T-helper 2 cell (primary cell): ENCODE results near the gene HCRTR1.

Experiments
- DNase-seq, 5 experiments: peaks; one replicate each; pipeline versions ENCODE4 v3.0.0 to v3.0.0-alpha.2; 2012 to 2022

Gene HCRTR1

DNA sequence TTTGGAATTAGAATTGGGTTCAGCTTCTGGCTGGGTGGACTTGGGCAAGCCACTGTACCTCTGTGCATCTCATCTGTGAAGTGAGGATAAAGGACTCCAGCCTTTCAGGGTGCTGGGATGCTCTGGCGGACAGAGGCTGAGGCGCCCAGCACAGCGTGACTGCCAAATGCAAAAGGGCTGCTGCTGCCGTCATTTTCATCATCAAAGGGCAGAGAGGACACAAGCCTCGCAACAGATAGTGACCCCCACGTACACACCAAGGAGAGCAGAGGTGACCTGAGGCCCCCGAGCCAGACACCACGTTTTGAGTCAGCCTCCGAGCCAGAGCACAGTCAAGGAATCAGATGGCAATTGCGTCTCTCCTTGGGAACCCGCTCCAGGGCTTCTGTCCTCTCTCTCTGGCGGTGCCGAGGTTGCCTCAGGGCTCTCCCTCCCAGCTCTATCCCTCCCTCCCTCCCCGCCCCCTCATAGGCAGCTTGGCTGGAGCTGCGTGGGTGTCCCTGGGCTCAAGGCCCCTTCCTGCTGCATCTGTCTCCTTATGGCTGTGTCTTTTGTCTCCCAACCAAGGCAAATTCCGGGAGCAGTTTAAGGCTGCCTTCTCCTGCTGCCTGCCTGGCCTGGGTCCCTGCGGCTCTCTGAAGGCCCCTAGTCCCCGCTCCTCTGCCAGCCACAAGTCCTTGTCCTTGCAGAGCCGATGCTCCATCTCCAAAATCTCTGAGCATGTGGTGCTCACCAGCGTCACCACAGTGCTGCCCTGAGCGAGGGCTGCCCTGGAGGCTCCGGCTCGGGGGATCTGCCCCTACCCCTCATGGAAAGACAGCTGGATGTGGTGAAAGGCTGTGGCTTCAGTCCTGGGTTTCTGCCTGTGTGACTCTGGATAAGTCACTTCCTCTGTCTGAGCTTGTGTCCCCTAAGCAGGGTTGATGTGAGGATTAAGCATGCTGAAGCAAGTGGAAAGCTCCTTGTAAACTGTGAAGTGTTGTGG lies 9.0 kb downstream of the HCRTR1 start:
- DNase-seq, result no peak

DNA sequence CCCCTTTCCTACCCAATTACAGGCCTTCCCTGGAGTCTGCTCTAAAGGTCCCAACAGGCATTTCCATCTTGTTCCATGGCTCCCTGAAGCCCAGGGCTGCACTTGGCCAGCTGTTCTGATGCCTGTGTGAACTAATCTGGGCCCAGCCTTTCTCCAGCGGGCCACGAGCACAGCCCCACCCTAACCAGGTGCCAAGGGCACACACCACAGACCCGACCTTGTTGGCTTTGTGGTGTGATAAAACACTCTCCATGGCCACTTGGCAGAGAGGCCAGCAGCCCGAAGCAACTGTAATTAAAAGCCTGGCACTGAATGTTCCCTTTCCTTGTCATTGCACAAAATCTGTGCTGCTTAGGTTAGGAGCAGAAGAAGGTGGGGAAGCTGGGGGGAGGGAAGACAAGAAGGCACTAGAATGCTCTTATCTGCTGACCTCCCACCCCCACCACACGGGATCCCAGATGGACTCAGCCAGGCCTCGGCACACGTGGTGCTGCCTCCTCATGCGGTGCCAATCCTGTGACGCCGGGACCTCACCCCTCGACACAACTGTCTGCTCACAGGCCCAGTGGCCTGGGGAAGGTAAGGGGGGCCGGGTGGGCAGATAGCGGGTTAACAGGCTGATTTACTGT lies 9.9 kb downstream of the HCRTR1 start:
- DNase-seq, result no peak

DNA sequence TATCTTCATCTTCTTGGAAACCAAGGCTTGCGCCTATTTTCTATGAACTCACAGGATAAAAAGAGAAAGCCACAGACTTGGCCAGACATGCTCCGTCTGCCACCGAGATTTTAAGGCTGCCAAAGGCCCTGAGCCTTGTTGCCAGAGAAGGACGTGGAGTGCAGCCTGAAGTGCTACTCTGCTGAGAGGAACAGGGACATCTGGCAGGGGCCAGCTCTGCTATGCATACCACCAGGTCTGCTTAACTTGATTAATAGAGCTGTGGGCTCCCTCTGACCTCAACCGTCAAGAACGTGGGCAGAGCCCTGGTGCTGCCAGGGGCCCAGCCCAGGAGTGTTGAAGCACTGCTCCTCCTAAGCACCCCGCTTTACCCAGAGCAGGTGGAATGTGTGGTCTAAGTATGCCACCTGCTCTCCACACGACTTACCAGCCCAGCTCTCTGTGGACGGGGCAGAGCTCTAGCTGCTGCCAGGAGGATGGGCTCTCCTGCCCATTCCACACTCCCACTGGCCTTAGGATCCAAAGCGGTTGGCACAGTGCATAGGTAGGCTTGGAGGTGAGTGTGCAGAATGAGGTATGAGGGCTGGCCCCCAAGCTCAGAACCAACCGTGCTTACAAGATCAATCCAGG lies 10.6 kb downstream of the HCRTR1 start:
- DNase-seq, result no peak

DNA sequence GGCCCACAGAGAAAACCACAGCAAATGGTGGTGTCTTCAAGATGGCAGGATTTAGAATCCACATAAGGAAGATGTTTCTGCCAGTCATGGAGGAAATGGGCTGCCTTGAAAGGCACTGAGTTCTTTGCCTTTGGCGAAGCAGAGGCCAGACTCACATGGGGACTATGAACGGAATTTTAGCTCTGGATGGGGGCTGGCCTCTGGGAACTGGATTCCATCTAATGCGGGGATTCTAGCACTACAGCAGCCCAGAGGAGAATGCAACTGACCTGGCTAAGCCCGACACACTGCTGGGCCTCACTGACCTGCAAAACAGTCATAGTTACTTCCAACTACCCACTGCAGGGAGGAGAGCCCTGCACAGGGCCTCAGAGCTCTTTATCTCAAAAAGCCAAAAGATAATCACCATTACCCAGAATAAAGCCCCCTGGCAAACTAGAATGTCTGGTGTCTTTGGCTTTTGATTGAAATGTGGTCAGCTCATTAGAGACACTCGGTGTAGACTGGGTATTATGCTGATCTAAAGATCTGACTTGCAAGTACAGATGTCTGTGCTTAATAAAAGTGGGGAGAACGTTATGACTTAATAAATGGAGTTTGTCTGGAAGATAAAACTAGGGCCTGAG lies 11.6 kb downstream of the HCRTR1 start:
- DNase-seq, result no peak

DNA sequence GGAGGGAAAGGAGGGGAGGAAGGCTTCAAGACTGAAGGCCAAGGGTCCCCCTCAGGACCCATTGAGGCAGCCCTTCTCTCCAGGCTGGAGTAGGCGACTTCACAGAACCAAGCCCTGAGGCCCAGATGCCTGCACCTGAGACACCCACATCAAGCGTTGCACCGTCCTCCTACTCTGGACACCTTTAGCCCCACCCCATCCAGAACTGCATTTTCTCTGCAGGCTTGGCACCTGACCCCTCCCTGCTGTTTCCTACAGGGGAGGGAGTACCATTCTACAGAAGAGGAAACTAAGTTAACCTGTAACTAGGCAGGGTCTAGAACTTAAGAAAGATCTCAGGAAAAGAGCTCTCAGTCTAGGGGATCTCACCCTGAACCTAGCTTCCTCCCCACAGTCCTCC lies 15.2 kb downstream of the HCRTR1 start:
- DNase-seq, result no peak

DNA sequence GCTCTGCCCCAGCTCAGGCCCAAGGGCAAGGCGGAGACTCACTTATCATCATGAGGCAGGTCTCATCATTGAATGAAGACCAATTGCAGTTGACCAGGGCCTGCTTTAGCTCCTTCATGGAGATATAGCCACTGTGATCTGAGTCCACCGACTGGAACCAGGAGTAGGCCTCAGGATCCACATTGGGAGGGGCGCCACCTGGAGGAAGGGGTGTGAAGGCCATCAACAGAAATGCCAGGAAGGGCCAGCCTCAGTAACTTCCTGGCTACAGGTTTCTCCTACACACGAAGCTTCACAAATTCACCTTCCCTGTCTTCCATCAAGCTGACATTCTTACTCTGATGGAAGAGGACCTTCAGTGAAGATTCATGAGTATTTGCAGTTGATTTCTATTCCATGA lies 15.6 kb downstream of the HCRTR1 start:
- peak in 1 of 5 experiments; percentile 24 for DNase-seq

DNA sequence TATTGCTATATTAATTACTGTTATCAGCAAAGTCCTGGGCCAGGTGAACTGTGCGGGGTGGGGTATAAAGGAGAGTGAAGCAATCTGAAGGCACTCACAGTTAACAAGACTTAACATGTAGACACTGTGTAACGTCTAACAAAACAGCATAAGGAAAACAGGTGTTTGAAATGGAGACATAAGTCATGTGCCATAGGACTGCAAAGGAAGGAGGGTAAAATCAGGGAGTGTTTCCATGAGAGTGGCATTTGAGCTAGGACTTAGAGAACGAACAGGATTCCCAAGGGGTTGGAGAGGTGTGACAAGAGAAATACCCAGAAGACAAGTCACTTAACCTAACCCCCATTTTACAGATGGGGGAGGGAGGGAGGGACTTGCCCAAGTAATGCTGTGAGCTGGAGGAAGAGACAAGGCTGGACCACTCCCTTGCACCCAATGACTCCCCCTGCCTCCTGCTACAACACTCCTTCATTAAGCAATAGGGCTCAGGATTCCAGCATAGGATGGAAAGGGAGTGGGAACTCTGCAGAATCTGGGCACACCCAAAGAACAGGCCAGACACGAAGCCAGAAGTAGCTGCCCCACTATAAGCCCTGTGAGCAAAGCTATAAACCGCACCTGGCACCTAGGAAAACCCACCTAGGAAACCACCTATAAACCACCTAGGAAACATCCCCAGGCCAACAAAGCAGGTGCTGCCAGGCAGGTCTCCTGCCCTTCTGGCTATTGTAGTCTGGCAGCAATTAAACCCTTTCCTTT lies 20.6 kb downstream of the HCRTR1 start:
- DNase-seq, result no peak

DNA sequence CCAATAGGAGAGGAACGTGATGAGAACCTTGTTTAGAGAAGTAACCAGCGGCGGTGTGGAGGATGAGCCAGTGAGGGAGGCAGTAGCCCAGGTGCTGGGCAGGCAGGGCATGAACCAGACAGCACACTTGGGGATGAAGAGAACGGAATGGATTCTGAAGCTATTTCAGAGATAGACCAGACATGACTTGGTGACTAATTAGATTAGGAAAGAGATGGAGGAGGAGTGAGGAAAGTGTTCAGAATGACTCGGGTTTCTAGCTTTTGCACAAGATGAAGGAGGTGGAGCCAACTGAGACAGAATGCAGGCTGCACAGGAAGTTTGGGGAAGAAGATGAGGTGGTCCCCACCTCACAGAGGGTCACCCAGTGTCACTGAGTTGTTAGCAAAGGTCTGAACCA lies 22.1 kb downstream of the HCRTR1 start:
- no peak for DNase-seq

DNA sequence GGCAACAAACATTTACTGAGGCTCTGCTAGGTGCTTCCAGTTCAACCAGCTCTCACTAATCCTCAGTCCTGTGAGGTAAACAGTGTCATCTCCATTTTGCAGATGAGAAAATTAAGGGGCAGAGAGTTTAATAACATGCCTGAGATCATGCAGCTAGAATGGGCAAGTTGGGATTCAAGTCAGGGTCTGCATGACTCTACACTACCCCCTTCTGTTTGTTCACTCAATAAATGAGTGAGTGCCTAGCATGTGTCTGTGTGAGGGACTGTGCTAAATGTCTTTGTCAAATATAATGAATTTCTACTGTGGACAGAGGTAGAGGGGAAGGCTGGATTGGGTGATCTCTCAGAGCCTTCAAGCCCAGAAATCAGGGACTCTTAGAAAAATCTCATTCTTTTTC lies 22.7 kb downstream of the HCRTR1 start:
- no peak for DNase-seq

DNA sequence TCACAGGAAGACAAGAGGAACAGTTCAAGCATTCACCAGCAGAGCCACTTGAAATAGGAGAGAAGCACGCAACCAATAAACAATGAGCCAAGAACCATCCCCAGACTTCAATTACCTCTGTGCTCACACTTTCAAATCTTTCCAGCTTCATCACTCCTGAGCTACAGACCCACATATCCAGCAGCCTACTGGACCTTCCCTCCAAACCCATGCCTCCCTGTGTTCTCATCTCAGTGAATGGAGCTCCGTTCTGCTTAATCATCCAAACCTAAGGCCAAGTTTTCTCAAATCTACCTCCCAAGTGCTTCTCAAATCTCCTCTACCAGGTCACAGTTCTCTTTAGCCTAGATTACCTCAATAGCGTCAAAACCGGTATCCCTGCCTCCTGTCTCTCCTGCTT lies 23.5 kb downstream of the HCRTR1 start:
- DNase-seq, result no peak

DNA sequence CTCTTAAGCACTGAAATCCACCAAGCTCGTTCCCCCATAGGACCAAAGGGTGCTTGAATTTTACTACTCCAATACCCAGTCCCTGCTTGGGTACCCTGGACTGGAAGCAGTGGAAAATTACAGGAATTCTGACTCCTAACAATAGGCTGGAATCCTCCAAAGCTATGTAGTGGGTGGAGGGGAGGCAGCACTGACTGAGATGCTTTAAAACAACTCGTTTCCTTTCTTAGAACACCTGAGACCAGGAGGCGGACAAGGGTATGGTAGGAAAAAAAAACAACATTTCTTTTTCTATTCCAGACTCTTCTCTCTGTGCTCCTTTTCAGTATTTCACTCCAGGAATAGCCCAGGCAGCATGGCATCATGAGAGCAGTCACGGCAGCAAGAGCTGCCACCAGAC lies 24.9 kb downstream of the HCRTR1 start:
- DNase-seq, result no peak

DNA sequence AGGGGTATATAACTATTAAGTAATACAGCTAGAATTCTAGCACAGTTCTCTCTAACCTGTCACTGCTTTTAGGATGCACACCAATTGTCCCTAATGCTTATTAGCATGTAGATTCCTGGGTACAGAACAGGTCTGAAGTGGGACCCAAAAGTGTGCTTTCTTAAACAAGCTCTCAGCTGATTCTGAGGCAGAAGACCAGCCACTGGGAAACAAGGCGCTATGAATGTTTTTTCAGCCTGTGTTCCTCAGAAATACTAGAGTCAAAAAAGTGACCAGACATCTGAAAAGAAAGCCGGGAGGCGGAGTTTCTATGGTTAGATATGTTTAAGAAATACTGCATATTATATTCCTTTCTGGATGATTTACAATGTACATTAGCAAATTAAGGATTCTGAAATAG lies 25.4 kb downstream of the HCRTR1 start:
- no peak for DNase-seq

DNA sequence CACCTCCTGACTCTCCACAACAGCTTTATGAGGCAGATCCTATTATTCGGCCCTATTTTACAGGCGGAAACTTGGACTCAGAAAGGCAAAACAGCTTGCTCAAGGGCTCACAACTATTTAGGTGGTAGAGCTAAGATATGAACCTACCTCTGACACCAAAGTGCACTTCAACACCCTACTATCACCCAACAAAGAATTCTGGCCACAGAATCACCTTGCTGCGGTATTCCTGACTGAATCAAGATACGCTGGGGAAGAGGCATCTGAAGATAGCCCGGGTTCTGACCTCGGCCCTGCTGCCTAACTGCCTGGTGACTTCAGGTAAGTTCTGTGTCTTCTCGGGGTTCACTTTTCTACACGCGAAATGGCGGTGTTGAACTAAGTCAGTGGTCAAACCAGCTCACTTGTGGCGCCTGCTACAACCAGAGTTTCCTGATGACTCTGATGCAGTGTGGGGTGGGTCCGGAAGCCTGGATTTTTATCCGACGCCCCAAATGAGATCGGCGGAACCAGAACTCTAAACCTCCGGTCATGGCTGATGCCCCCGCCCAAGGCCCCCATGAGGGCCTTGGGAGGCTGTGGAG lies 26.6 kb downstream of the HCRTR1 start:
- no peak for DNase-seq

DNA sequence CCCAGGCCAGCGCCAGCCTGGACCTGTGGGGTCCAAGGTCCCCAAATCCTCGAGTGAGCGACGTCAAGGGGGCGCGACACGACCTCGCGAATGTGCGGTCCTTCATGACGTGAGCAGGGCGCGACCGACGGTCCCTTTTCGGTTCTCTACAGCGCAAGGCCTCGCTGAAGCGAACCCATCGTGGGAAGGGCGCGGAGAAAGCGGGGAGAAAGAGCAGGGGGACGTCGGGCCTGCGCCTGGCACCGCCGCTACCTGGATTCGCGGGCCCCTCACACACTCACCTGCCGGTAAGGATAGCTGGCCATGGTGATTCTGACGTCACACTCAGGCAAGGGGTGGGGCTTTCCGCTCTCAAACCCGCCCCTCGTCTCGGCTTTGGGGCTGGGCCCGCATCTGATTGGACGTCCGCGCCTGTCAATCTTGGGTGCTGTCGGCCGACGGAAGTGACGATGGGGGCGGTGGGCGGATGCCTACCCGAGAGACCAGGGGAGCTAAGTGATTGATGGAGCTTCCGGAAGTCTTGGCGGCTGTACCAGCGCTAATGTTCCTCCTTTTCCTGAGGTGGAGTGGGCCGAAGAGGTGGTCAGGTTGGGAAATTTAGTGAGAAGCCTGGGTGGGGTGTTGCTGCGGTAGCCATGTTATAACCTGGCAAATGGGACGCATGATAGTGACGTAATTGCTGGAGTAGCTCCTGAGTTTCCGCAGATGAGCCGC lies 27.2 kb downstream of the HCRTR1 start, which contains the start of gene PEF1:
Gene PEF1, minus strand, starts transcription at position 317 of the 714 bp plus-strand sequence. Its CDS starts 12 bp downstream, at position 305.
- peak; percentile 98 to 99 (median 98) for DNase-seq

DNA sequence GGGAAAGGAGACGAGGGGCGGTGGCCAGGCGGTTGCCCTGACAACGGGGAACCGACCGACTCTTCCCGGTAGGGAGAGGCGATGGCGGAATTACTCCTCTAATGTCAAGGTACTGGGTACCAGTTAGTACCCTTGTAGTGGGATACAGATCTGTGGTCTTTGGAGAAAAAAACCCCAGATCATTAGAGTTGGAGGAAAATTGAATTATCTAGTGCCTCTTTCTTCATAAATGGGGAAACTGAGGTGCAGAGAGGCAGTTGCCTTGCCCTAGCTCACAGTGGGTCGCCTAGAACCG lies 27.7 kb downstream of the HCRTR1 start:
- DNase-seq, result peak in 1 of 5 experiments; percentile 49

DNA sequence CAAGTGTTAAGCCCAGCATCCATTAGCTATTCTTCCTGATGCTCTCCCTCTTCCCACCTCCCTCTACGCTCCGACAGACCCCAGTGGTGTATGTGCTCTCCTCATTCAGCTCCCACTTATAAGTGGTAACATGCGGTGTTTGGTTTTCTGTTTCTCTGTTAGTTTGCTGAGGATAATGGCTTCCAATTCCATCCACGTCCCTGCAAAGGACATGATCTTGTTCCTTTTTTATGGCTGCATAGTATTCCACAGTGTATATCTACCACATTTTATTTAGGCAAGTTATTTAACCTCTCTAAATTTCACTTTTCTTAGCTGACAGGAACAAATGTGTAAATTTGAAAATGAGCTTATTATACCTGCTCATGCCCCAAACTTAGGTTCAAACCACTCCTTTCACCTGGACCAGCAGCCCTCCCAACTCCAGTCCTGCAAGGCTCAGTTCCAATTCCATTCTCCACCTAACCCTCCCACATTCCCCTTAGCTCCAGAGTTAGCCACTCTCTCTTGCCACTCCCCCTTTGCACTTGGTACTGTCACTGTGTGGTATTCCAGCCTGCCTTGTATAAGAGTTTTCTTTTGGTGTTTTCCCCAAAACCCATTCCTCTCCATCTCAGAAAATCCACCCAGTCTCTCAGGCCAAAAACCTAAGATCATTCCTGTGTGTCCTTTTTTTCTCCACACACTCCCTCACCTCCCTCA lies 28.9 kb downstream of the HCRTR1 start:
- DNase-seq, result no peak

DNA sequence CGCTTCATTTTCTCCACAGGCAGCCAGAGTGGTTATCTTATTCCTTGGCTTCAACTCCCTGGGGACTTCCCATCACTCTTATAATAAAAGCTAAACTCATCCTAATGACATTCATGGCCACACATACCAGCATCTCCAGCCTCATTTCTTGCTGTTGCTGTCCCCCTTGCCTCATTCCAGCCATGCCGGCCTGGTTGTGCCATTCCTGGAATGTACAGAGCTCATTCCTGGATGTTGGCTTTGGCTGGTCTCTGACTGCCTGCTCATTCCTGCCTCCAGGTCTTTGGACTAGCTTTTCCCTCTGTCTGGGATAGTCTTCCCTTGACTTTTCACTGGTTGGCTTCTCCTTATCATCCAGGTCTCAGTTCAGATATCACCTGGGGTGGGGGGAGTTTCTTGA lies 29.6 kb downstream of the HCRTR1 start:
- DNase-seq, result no peak

DNA sequence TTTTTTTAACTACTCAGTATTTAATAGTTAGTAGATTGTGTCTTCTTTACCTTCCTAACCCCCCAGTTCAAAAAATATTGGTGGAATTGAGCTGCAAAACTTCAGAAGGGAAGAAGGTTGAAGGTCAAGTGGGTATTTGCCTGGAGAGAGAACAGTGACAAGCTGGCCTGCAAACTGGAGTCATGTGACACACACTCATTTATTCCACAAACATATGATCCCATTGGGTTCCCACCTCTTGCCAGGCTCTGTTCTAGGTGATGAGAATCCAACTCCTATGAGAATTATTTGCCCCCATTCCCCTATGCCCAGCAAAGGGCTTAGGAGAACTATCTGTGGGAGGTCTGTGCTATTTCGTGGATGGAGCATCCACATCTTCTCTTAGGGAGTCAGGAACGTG lies 30.7 kb downstream of the HCRTR1 start:
- no peak for DNase-seq

DNA sequence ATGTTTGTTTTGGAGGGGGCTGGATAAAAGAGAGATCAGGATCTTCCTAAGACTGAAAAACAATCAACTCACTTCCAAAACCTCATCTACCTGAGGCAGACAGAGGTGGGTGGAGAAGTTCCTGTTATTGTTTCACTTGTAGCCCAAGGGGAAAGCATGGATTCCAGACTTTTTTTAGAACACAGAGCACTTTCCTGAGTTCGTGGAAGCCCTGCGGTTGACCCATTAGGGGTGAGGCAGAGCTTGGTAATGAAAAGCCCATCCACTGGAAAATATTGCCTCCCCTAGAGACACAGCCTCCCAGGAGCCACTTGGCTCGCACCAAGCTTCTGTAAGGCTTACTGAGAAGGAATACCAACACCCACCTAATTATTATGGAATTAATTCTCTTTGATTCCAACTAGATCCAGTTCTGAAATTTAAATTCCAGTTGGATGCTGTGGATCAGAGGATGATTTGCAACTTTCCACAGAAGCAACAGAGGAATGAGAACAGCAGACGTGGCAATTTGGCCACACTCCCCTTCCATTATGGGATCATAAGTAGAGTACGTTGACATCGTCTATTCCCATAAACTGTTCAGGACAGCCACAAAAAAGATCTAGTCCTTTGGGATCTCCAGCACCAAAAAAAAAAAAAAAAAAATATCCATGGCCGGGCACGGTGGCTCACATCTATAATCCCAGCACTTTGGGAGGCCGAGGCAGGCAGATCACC lies 31.3 kb downstream of the HCRTR1 start:
- DNase-seq, result no peak
